GM10248 (cell line): ENCODE measurements around the gene UBA7.

ENCODE experiments used
- CTCF ChIA-PET: fragments of 300-600 bp; sonication (Branson Sonifier 250); formaldehyde crosslinking; extraction: SDS; loops from one replicate; lab custom pipeline; 2021; ENCODE audit warnings: antibody characterized with exemption; lab: Yijun Ruan, JAX
- POLR2A ChIA-PET: fragments of 350-650 bp; sonication (Branson Sonifier 250); formaldehyde crosslinking; extraction: SDS; loops from one replicate; lab custom pipeline; 2020; ENCODE audit warnings: antibody characterized with exemption; lab: Yijun Ruan, JAX
- DNase-seq: peaks from one replicate; pipeline ENCODE4 v3.0.0; 2012; ENCODE audit errors: extremely low spot score
- TF ChIP-seq, protein P1 (sequence below): IDR thresholded peaks from 2 replicates; pipeline ENCODE4 v1.5.1; 2012; ENCODE audit warnings: mild to moderate bottlenecking, low read depth; ENCODE audit errors: extremely low read depth, missing control alignments, control extremely low read depth

Gene UBA7

DNA sequence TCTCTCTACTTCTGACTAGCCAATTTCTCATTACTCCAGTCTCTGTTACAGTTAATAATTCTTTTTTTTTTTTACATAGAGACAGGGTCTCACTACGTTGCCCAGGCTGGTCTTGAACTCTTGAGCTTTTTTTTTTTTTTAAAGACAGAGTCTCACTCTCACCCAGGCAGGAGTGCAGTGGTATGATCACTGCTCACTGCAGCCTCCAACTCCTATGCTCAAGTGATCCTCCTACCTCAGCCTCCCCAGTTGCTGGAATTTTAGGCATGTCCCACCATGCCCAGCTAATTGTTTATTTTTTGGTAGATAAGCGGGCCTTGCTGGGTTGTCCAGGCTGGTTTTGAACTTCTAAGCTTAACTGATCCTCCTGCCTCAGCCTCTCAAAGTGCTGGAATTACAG lies 41.0 kb downstream of the UBA7 start:
- POLR2A ChIA-PET = no interaction called here
- no peak for DNase-seq
- CTCF ChIA-PET = interaction anchor here (0.7 to 2.0 kb wide), 3 partner anchors 15 to 68 kb away, joined by 3 to 5 read pairs (median 3); no protein-coding TSS in a partner anchor
- TF ChIP-seq, protein P1, sequence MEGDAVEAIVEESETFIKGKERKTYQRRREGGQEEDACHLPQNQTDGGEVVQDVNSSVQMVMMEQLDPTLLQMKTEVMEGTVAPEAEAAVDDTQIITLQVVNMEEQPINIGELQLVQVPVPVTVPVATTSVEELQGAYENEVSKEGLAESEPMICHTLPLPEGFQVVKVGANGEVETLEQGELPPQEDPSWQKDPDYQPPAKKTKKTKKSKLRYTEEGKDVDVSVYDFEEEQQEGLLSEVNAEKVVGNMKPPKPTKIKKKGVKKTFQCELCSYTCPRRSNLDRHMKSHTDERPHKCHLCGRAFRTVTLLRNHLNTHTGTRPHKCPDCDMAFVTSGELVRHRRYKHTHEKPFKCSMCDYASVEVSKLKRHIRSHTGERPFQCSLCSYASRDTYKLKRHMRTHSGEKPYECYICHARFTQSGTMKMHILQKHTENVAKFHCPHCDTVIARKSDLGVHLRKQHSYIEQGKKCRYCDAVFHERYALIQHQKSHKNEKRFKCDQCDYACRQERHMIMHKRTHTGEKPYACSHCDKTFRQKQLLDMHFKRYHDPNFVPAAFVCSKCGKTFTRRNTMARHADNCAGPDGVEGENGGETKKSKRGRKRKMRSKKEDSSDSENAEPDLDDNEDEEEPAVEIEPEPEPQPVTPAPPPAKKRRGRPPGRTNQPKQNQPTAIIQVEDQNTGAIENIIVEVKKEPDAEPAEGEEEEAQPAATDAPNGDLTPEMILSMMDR = no peak

DNA sequence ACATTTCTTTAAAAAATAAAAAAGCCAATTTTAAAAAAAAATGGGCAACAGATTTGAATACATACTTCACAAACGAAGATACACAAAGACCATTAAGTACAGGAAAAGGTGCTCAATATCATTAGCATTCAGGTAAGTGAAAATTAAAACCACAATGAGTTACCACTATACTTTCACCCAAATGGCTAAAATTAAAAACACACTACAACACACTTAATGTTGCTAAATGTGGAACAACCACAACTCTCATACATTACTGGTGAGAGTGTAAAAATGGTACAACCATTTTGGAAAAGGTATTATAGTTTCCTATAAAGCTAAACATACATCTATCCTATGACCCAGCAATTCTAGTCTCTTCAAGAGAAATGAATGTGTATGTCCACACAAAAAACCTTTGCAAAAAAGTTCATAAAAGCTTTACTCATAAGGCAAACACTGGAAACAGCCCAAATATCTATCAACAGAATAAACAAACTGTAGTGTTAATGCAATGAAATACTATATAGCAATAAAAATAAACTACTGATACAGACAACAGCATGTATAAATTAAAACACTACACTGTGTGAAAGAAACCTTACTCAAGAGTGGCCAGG lies 42.3 kb downstream of the UBA7 start:
- DNase-seq = no peak
- TF ChIP-seq, protein P1 = no peak
- POLR2A ChIA-PET = no interaction called here
- CTCF ChIA-PET = interaction anchor here (0.6 kb wide), 1 partner anchor 32 kb away, joined by 3 read pairs; the partner anchor contains the start of gene INKA1

DNA sequence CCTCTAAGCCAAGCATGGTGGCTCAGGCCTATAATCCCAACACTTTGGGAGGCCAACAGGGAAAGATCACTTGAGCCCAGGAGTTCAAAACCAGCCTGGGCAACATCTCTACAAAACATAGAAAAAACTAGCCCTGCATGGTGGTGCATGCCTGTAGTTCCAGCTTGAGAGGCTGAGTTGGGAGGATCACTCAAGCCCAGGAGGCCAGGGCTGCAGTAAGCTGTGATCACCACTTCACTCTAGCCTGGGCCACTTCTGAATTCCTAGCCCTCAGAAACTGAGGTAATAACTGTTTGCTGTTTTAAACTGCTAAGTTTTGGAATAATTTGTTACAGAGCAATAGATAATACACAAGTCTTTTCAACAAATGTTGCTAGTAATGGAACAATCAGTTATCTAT lies 43.8 kb downstream of the UBA7 start:
- DNase-seq = no peak
- ChIA-PET CTCF (interaction anchor here (1.3 to 1.5 kb wide), 2 partner anchors 18 to 34 kb away, joined by 4 to 5 read pairs; partner anchors contain the start of gene INKA1), POLR2A (interaction anchor here (0.6 kb wide), 1 partner anchor 512 kb away, joined by 13 read pairs; no protein-coding TSS in a partner anchor)
- TF ChIP-seq, protein P1 = no peak

DNA sequence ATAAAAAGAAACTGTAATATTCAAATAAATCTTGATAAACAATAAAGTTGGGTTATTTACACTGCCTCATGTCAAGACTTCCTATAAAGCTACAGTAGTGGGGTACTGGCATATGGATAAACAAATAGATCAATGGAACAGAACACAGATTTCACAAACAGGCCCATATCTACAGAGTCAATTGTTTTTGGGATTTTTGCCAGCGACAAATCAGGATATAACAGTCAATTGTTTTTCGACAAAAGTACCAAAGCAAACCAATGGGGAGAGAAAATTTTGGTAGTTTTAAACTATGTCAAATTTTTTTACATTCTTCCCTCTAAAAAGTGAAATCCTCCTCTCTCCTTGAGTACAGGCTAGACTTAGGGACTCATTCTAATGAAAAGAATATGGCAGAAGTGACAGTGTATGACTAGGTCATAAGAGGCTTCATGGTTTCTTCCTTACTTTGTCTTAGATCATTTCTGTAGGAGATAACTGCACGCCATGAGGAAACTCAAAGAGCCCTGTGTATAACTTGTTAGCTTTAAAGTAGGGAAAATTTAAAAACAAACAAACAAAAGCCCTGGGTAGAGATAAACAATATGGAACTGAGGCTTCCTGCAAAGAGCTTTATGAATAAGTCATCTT lies 44.4 kb downstream of the UBA7 start:
- TF ChIP-seq, protein P1 = no peak
- ChIA-PET POLR2A (no interaction called here), CTCF (interaction anchor here (1.0 to 1.5 kb wide), 3 partner anchors 15 to 34 kb away, joined by 3 to 5 read pairs (median 4); partner anchors contain the start of gene INKA1)
- DNase-seq = no peak

DNA sequence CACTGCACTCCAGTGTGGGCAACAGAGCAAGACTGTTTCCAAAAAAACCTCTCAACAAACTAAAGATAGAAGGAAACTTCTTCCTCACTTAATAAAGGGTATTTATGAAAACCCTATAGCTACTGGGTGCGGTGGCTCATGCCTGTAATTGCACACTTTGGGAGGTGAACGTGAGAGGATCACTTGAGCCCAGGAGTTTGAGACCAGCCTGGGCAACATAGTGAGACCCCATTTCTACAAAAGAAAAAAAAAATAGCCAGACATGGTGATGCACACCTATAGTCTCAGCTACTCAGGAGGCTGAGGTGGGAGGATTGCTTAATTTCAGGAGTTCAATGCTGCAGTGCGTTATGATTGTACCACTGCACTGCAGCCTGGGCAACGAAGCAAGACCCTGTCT lies 49.8 kb downstream of the UBA7 start:
- no peak for DNase-seq
- ChIA-PET CTCF (no interaction called here), POLR2A (no interaction called here)
- TF ChIP-seq, protein P1 = no peak

DNA sequence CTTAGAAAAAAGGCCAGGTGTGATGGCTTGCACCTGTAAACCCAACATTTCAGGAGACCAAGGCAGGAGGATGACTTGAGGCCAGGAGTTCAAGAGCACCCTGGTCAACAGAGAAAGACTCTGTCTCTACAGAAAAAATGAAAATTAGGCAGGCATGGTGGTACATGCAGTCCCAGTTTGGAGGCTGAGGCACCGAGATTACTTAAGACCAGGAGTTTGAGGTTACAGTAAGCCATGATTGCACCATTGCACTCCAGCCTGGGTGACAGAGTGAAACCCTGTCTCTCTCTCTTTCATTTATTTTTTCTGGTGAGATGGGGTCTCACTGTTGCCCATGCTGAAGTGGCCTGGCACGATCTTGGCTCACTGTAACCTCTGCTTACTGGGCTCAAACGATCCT lies 52.1 kb downstream of the UBA7 start:
- ChIA-PET CTCF (no interaction called here), POLR2A (no interaction called here)
- TF ChIP-seq, protein P1 = no peak
- no peak for DNase-seq
